Large intestine (tissue), 3 donors: Measurements from ENCODE around the gene ZFAND2A. TPM values are rescaled to one million over a fixed set of nuclear protein-coding genes. Genes with fewer than 3 reads are reported as not detected.
"Not testable (repeated sequence)": the region's sequence is repeated elsewhere in the genome, so short reads cannot be mapped to it uniquely, and the experiment has no call there.

Source experiments
- DNase-seq, 2 donors: peaks; one replicate each; pipeline versions ENCODE4 v3.0.0 to v3.0.0-alpha.2; 2013
- H3K27ac ChIP-seq: one replicate; pipeline ENCODE4 v1.5.1; 2013; ENCODE audit warnings: low read length
- H3K27me3 ChIP-seq: 2 replicates; pipeline ENCODE4 v1.6.1; 2013; ENCODE audit warnings: low read length; ENCODE audit not compliant: control insufficient read depth, insufficient read depth
- H3K36me3 ChIP-seq: 2 replicates; pipeline ENCODE4 v1.6.1; 2013; ENCODE audit warnings: low read length; ENCODE audit not compliant: control insufficient read depth, insufficient read depth
- H3K4me1 ChIP-seq: one replicate; pipeline ENCODE4 v1.6.1; 2013; ENCODE audit warnings: low read length; ENCODE audit not compliant: control insufficient read depth, insufficient read depth
- H3K4me3 ChIP-seq: one replicate; pipeline ENCODE4 v1.5.1; 2013; ENCODE audit warnings: low read length
- H3K9me3 ChIP-seq: one replicate; pipeline ENCODE4 v1.6.1; 2013; ENCODE audit warnings: mild to moderate bottlenecking, low read depth, low read length, moderate library complexity; ENCODE audit not compliant: control insufficient read depth
- WGBS: methylation state at CpG from one replicate; pipeline ENCODE4 v1.1.5; 2013; ENCODE audit warnings: low lambda C conversion rate; ENCODE audit not compliant: insufficient coverage; 5-methylcytosine and 5-hydroxymethylcytosine counted together
- polyA plus RNA-seq: library from polyadenylated mRNA; unstranded; fragments of 120-200 nt; gene quantifications from one replicate; pipeline ENCODE4 v1.2.1, GENCODE V29; 2013

Gene ZFAND2A
- polyA plus RNA-seq, 1 donor = 20.2 TPM

- Histone ChIP-seq H3K27ac (no peak overlapping the region), H3K9me3 (no peaks in the 10 kb centered on the region), H3K4me3 (no peak overlapping the region), H3K4me1 (no peaks in the 10 kb centered on the region), H3K36me3 (peaks cover 50% of the 10 kb centered on the region), H3K27me3 (no peaks in the 10 kb centered on the region)
- WGBS = no CpG with 5 or more reads among the region's 20 CpGs
- no peak for DNase-seq
These were observed 8.2 kb downstream of the ZFAND2A start for GRCh38 chr7:1151653-1152425.

GRCh38 chr7:1151156-1151555, 8.8 kb downstream of the ZFAND2A start:
- Histone ChIP-seq H3K4me1 (no peaks in the 10 kb centered on the region), H3K9me3 (no peaks in the 10 kb centered on the region), H3K27me3 (no peaks in the 10 kb centered on the region), H3K36me3 (peaks cover 45% of the 10 kb centered on the region), H3K27ac (no peak overlapping the region), H3K4me3 (no peak overlapping the region)
- no peak for DNase-seq
- WGBS = no CpG with 5 or more reads among the region's 13 CpGs

GRCh38 chr7:1150400-1151002, 9.5 kb downstream of the ZFAND2A start:
- H3K36me3 ChIP-seq = peaks cover 40% of the 10 kb centered on the region

GRCh38 chr7:1149351-1149794, 10.6 kb downstream of the ZFAND2A start:
- Histone ChIP-seq H3K36me3 (peaks cover 37% of the 10 kb centered on the region), H3K27me3 (no peaks in the 10 kb centered on the region), H3K4me3 (no peak overlapping the region), H3K4me1 (no peaks in the 10 kb centered on the region), H3K9me3 (no peaks in the 10 kb centered on the region), H3K27ac (no peak overlapping the region)
- DNase-seq = no peak
- WGBS = no CpG with 5 or more reads among the region's 20 CpGs

More at GRCh38 chr7:1150400-1151002, 9.5 kb downstream of the ZFAND2A start:
- no peaks in the 10 kb centered on the region for H3K4me1 ChIP-seq
- DNase-seq = no peak
- H3K27ac ChIP-seq = no peak overlapping the region
- 80% methylated on average over 3 of the region's 9 CpGs for WGBS
- H3K27me3 ChIP-seq = no peaks in the 10 kb centered on the region
- no peak overlapping the region for H3K4me3 ChIP-seq
- H3K9me3 ChIP-seq = no peaks in the 10 kb centered on the region

GRCh38 chr7:1147873-1148272, 12.1 kb downstream of the ZFAND2A start:
- H3K4me3 ChIP-seq, H3K27me3 ChIP-seq, H3K4me1 ChIP-seq, H3K27ac ChIP-seq, H3K9me3 ChIP-seq, DNase-seq: not testable (repeated sequence)
- peaks cover 24% of the 10 kb centered on the region for H3K36me3 ChIP-seq
- no CpG with 5 or more reads among the region's 12 CpGs for WGBS

- Histone ChIP-seq H3K27me3 (no peaks in the 10 kb centered on the region), H3K4me1 (no peaks in the 10 kb centered on the region), H3K36me3 (no peaks in the 10 kb centered on the region), H3K9me3 (no peaks in the 10 kb centered on the region), H3K27ac (no peak overlapping the region), H3K4me3 (no peak overlapping the region)
- WGBS = no CpG with 5 or more reads among the region's 23 CpGs
- DNase-seq = no peak
These were observed 15.7 kb downstream of the ZFAND2A start for GRCh38 chr7:1144269-1144771.

- H3K9me3 ChIP-seq, H3K27ac ChIP-seq, H3K27me3 ChIP-seq, DNase-seq, H3K4me1 ChIP-seq, H3K36me3 ChIP-seq, H3K4me3 ChIP-seq: not testable (repeated sequence)
- no CpG with 5 or more reads among the region's 5 CpGs for WGBS
These were observed 17.0 kb downstream of the ZFAND2A start for GRCh38 chr7:1143031-1143430.

GRCh38 chr7:1142051-1142635, 17.9 kb downstream of the ZFAND2A start:
- no CpG with 5 or more reads among the region's 14 CpGs for WGBS
- H3K27ac ChIP-seq = no peak overlapping the region
- H3K27me3 ChIP-seq = no peaks in the 10 kb centered on the region
- no peaks in the 10 kb centered on the region for H3K36me3 ChIP-seq
- no peak overlapping the region for H3K4me3 ChIP-seq
- peaks cover 3% of the 10 kb centered on the region for H3K4me1 ChIP-seq
- no peak for DNase-seq
- H3K9me3 ChIP-seq = no peaks in the 10 kb centered on the region

- DNase-seq = no peak
- Histone ChIP-seq H3K4me3 (no peak overlapping the region), H3K27ac (no peak overlapping the region), H3K4me1 (peaks cover 3% of the 10 kb centered on the region), H3K36me3 (no peaks in the 10 kb centered on the region), H3K27me3 (no peaks in the 10 kb centered on the region), H3K9me3 (no peaks in the 10 kb centered on the region)
- WGBS = no CpG with 5 or more reads among the region's 6 CpGs
These were observed 18.3 kb downstream of the ZFAND2A start for GRCh38 chr7:1141651-1142050.

- Histone ChIP-seq H3K9me3 (no peaks in the 10 kb centered on the region), H3K4me1 (peaks cover 3% of the 10 kb centered on the region), H3K27ac (no peak overlapping the region), H3K4me3 (no peak overlapping the region), H3K27me3 (no peaks in the 10 kb centered on the region), H3K36me3 (no peaks in the 10 kb centered on the region)
- no peak for DNase-seq
- 89% methylated on average over 1 of the region's 4 CpGs for WGBS
These were observed 19.4 kb downstream of the ZFAND2A start for GRCh38 chr7:1140476-1141104.
